ENCODE measurements around the gene SLC2A9.
"Not testable (repeated sequence)": the region's sequence is repeated elsewhere in the genome, so short reads cannot be mapped to it uniquely, and the experiment has no call there.

The SLC2A9 gene

DNA sequence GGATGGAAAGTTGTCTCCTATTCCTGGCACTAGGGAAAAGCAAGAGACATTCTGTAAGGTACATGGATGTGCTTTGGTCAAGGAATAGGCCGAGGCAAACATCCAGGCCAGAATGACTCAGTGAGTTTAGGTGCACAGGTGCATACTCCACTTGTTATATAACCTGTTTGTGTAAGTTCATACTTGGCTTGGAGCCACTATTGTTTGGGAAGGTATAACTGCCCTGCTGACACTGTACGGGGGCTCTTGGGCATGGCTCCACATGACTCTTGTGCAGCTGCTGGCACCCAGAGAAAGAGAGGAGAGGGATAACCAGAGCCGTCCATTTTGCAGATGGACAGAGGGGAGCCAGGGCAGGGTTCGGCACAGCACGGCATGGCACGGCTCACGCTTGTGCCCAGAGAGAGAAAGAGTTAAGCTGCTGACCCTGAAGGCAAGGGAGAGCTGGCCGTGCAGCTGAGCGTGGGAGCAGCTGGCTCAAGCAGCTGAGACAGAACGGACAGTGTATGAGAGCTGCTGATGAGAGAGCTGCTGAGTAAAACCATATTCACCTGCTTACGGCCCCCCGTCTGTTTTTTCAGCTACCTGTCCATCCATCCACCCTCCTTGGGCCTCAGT lies 98.0 kb downstream of the SLC2A9 start:
- DNase-seq, result no peak

DNA sequence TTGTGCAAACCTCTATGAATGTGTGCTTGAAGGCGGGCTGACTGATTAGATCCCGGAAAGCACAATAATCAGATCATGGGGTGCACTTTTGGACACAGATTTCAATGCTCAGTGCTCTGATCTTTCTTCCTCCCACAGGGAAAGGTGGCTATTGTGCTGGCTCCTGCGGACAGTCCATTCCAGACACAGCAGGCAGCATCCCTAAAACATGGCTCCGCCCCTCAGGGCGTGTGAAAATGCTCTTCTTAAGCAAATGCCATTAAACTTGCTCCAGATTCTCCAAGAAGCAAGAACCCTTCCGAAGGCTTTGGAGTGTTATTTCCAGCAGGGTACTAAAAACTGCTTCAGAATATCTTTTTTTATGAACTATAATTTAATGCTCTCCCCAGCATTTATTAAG lies 100.0 kb downstream of the SLC2A9 start:
- DNase-seq, result no peak

GRCh38 chr4:9920029-9920428 lies 101.3 kb downstream of the SLC2A9 start:
- no peak for DNase-seq

DNA sequence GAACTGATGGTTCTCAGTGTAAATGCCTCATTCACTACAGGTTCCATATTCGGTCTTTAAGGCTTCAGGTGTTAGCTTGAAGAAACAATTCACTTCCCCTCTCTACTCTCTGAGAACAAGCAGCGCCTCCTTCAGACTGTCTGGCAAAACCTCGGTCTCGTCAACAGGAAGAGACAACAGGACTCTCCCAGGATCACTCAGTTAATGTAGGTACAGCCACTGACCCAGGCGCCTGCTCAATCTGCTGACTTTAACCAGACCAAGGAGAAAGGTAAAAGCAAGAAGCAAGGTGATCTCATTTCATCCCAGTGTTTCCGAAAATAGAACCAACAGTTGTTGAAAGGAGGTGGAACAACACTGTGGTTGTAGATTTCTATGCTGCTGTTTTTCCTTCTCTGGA lies 102.2 kb downstream of the SLC2A9 start:
- no peak for DNase-seq

DNA sequence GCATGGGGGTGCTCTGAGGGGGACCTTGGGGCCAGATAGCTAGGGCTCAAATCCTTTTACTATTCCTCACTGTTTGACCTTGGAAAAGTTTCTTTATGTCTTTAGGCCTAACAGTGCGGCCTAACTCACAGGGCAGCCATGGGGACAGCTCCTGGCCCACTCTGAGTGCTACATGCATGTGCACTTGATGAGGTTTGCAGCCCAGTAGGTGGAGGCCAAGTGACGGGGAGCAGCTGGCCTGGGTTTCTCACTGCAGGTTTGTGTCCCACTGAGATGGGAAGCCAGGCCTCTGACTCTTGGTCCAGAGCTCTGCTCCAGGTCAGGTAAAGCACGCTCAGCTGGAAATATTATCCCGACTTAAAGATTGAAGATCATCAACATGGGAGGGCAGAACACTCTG lies 102.8 kb downstream of the SLC2A9 start:
- DNase-seq, result no peak

GRCh38 chr4:9916937-9917336 lies 104.4 kb downstream of the SLC2A9 start:
- DNase-seq, result no peak

GRCh38 chr4:9916346-9916745 lies 105.0 kb downstream of the SLC2A9 start:
- no peak for DNase-seq

- DNase-seq, result no peak
Measured at GRCh38 chr4:9913846-9914245, 107.5 kb downstream of the SLC2A9 start.

DNA sequence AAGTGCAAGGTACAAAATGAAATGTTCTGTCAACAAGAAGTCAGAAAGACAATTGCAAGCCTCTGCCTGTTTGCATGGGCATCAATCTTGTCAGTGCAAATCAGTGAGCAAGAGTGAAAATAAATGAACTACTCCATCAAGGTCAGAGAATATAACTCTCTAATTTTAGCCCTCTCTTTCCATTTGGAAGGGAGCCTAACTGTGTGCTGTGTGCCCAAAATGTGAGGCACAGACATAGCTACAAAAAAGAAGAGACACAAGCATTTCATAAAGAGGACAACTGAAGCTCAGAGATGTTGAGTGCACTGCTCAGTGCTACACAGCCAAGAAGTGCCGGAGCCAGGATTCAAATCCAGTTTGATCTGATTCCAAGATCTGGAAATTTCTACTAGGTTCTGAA lies 114.3 kb downstream of the SLC2A9 start:
- no peak for DNase-seq

GRCh38 chr4:9904976-9905587 lies 116.2 kb downstream of the SLC2A9 start:
- no peak for DNase-seq

DNA sequence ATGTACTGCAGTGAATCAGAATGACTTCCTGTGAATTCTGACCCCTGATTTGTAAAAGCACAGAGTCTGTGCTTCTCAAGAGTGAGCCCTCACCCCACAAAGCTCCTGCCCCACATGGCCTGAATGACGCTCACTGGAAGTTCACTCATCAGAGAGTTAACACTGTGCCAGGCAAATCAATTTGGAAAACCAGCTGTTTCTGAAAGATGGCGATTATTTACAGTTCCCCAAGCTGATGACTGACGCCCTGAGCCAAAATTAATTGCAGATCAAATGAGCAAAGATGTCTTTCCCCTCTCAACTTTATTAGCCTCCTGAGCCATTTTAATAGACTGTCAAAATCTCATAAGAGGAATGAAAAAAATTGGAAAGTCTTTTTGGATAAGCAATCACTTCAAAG lies 118.0 kb downstream of the SLC2A9 start:
- DNase-seq, result no peak

- no peak for DNase-seq
Measured at GRCh38 chr4:9901257-9901656, 120.0 kb downstream of the SLC2A9 start.

DNA sequence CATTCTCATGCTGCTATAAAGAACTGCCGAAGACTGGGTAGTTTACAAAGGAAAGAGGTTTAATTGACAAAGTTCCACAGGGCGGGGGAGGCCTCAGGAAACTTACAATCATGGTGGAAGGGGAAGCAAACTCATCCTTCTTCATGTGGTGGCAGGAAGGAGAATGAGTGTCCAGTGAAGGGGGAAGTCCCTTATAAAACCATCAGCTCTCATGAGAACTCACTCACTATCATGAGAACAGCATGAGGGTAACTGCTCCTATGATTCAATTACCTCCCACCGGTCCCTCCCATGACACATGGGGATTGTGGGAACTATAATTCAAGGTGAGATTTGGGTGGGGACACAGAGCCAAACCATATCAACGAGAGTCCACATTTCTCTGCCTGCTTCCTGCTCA lies 120.7 kb downstream of the SLC2A9 start:
- not testable (repeated sequence) for DNase-seq

DNA sequence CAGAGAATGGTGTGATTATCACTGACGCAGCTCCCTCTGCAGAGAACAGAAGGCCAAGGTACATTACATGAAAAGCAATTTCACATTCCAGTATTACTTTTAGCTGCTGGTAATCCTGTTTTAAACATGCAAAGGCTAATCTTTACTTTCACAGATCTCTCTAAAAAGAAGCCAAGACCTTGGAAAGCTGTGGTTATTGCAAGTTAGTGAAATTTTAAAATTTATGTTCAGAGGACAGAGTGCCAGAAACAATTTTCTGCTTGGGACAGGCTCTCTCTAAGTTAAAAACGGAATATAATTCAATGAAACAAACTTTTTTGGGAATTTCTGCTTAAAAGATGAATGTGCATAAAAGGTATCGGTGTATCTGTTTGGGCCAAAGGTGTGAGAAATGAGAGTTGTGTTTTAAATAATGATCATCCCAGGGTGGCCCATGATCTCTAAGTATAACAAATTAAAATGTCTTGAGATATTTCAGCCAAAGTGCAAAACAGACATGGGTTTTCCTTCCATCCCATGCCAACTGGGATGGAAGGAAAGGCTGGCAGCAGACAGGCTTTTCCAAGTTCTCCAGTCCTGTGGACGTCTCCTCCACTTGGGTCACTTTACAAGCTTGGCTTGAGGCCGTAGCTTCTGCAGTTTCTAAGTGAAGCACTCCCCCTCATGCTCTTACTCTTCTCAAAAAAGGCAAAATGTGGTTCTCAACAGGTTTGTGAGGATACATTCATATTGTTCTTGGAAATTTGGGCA lies 121.8 kb downstream of the SLC2A9 start:
- no peak for DNase-seq

GRCh38 chr4:9898596-9899305 lies 122.5 kb downstream of the SLC2A9 start:
- no peak for DNase-seq

GRCh38 chr4:9895333-9895705 lies 126.0 kb downstream of the SLC2A9 start:
- DNase-seq, result no peak

- no peak for DNase-seq
Measured at GRCh38 chr4:9894644-9895332, 126.5 kb downstream of the SLC2A9 start.

DNA sequence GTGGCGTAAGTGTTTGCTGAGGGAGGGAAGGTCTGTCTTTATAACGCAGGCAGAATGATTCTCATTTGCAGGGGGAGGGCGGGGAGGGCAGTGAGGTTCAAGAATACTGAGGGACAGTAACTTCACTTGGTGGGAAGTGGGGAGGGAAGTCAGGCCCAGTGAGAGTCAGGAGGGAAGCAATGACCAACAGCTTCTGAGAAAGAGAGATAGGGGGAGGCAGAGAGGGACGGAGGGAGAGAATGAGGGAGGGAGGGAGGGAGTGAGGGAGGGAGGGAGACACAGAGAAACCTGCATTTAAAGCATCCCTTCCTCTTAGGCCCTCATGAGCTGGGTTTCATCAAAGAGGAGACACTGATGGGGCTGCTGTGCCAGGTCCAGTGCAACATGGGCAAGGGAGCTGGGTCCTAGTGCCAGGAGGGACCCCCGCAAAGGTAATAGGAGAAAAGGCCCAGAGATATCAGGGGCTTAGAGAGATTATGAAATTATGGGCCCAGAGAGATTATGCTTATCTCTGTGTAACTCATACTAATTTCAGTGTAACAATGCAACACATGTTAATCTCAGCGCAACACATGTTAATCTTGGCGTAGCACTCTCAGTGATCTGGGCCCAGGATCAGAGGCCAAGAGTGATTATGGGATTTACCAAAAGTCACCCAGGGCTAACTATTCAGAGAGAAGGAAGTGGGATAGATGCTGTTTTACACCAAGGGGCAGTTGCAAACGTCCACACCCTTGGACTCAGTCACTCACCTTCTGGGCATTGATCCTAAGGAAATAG lies 127.8 kb downstream of the SLC2A9 start:
- no peak for DNase-seq

DNA sequence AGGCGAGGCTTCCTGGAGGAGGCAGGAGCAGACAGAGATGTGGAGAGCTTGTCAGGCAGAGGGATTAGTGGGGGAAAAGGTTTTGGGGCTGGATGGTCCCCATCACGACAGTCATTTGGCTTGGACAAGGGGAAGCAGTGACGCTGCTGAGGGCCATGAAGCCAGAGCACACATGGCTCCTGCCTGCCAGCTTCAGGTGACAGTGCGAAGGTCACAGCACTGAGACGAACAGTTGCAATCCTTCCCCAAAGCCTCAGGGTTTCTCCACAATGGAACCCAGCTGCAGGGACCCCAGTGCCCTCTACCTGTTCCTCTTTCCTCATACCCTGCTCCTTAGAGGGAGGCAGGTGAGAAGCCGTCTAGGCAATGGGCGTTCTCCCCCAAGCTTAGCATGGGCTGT lies 129.6 kb downstream of the SLC2A9 start:
- DNase-seq, result no peak

- DNase-seq, result no peak
Measured at GRCh38 chr4:9891056-9891455, 130.2 kb downstream of the SLC2A9 start.

- no peak for DNase-seq
Measured at GRCh38 chr4:9889306-9889705, 132.0 kb downstream of the SLC2A9 start.

- no peak for DNase-seq
Measured at GRCh38 chr4:9885958-9886357, 135.3 kb downstream of the SLC2A9 start.

Data from activated naive CD4-positive, alpha-beta T cell treated with anti-CD3 and anti-CD28 coated beads, Interleukin-2, amount 50 U/mL, for 16 hours (primary cell).